Small intestine (tissue), 7 donors: ENCODE data around the gene SLC22A1. TPM values are rescaled to one million over a fixed set of nuclear protein-coding genes. Genes with fewer than 3 reads are reported as not detected.
"Not testable (repeated sequence)": the region's sequence is repeated elsewhere in the genome, so short reads cannot be mapped to it uniquely, and the experiment has no call there.

Experiments
- DNase-seq, 2 donors: peaks; one replicate each; pipeline versions ENCODE4 v3.0.0 to v3.0.0-alpha.2; 2013
- FAIRE-seq: peaks from 2 replicates; lab custom pipeline; 2012; peaks lifted over from hg19 to GRCh38; lab: Jason Lieb, UNC
- H3K27ac ChIP-seq, 3 donors: one replicate each; pipeline ENCODE4 v1.5.1; 2013; ENCODE audit warnings: low read length in 2 of 3, mild to moderate bottlenecking in 2 of 3, control low read depth in 1 of 3, inconsistent platforms in 1 of 3, low read depth in 1 of 3, moderate library complexity in 1 of 3
- H3K27me3 ChIP-seq, 3 donors: one replicate each; pipeline ENCODE4 v1.6.1; 2013; ENCODE audit warnings: low read length in 3 of 3, inconsistent platforms in 1 of 3; ENCODE audit not compliant: control insufficient read depth in 3 of 3, insufficient read depth in 3 of 3
- H3K36me3 ChIP-seq, 3 donors: one replicate each; pipeline ENCODE4 v1.6.1; 2013; ENCODE audit warnings: low read length in 3 of 3, inconsistent platforms in 1 of 3, low read depth in 1 of 3, mild to moderate bottlenecking in 1 of 3, moderate library complexity in 1 of 3; ENCODE audit not compliant: control insufficient read depth in 3 of 3, insufficient read depth in 2 of 3
- H3K4me1 ChIP-seq, 3 donors: one replicate each; pipeline ENCODE4 v1.6.1; 2013; ENCODE audit warnings: low read length in 2 of 3, inconsistent platforms in 1 of 3, low read depth in 1 of 3, mild to moderate bottlenecking in 1 of 3, moderate library complexity in 1 of 3; ENCODE audit not compliant: control insufficient read depth in 3 of 3, insufficient read depth in 2 of 3
- H3K4me3 ChIP-seq, 3 donors: one replicate each; pipeline ENCODE4 v1.5.1; 2013; ENCODE audit warnings: low read length in 3 of 3, control low read depth in 1 of 3, inconsistent platforms in 1 of 3, low read depth in 1 of 3, mild to moderate bottlenecking in 1 of 3, moderate library complexity in 1 of 3
- H3K9me3 ChIP-seq, 2 donors: one replicate each; pipeline ENCODE4 v1.6.1; 2013; ENCODE audit warnings: low read depth in 1 of 2, low read length in 1 of 2; ENCODE audit not compliant: control insufficient read depth in 2 of 2, insufficient read depth in 1 of 2
- WGBS, 3 donors: extraction: QIAGEN DNeasy Blood & Tissue Kit; methylation state at CpG; one replicate each; pipeline ENCODE4 v1.1.7; 2013; 5-methylcytosine and 5-hydroxymethylcytosine counted together
- polyA plus RNA-seq, 4 donors: library from polyadenylated mRNA; stranded (reverse) in 3 of 4; unstranded in 1 of 4; fragments of 200-250 nt in 3 of 4; fragments of 120-200 nt in 1 of 4; gene quantifications; one replicate each; pipeline versions ENCODE4 v1.2.1 to v1.2.3, GENCODE V29; 2013
- donor health status: healthy with polysubstance abuse.
- donor health status: control.
- donor health status: control.
- donor health status: Bipolar disorder and iron deficiency.
- donor health status: healthy.

Gene SLC22A1
- polyA plus RNA-seq, 4 donors, result 0.21 to 0.89 (median 0.55) TPM; not detected in 1

GRCh38 chr6:160110586-160111123 is 11.0 kb upstream of the SLC22A1 start:
- Histone ChIP-seq H3K27ac (no peak overlapping the region), H3K4me3 (no peak overlapping the region), H3K27me3 (no peaks in the 10 kb centered on the region), H3K9me3 (no peaks in the 10 kb centered on the region), H3K4me1 (no peaks in the 10 kb centered on the region), H3K36me3 (peaks cover 4 to 25% (median 6%) of the 10 kb centered on the region in 3 donors)
- DNase-seq (no peak), FAIRE-seq (no peak)

- Histone ChIP-seq H3K4me1 (no peaks in the 10 kb centered on the region), H3K4me3 (no peak overlapping the region), H3K9me3 (peaks cover 0 to 4% of the 10 kb centered on the region in 2 donors), H3K36me3 (peaks cover 2 to 30% (median 2%) of the 10 kb centered on the region in 3 donors), H3K27me3 (no peaks in the 10 kb centered on the region), H3K27ac (no peak overlapping the region)
- FAIRE-seq, result no peak
- DNase-seq, result no peak
- 85 to 95% (median 90%) methylated on average over 4 of the region's 4 CpGs for WGBS, 3 donors
Observed at GRCh38 chr6:160111806-160112205, 9.8 kb upstream of the SLC22A1 start.

GRCh38 chr6:160112628-160113299 is 8.9 kb upstream of the SLC22A1 start:
- WGBS, 3 donors, result 92 to 96% (median 93%) methylated on average over 6 of the region's 6 CpGs
- H3K36me3 ChIP-seq, result peaks cover 2 to 36% (median 2%) of the 10 kb centered on the region in 3 donors
- H3K27ac ChIP-seq, result no peak overlapping the region
- H3K4me1 ChIP-seq, result no peaks in the 10 kb centered on the region
- H3K27me3 ChIP-seq, result no peaks in the 10 kb centered on the region
- FAIRE-seq (no peak), DNase-seq (no peak)
- H3K4me3 ChIP-seq, result no peak overlapping the region
- H3K9me3 ChIP-seq, result peaks cover 0 to 14% of the 10 kb centered on the region in 2 donors

- not testable (repeated sequence) for H3K4me3 ChIP-seq, H3K27me3 ChIP-seq, H3K4me1 ChIP-seq, FAIRE-seq, DNase-seq, H3K27ac ChIP-seq
- H3K9me3 ChIP-seq, result peaks cover 0 to 23% of the 10 kb centered on the region in 2 donors
- WGBS, 3 donors, result 97 to 99% (median 99%) methylated on average over 23 to 29 of the region's 29 CpGs
- peaks cover 0 to 40% (median 0%) of the 10 kb centered on the region in 3 donors for H3K36me3 ChIP-seq
Observed at GRCh38 chr6:160114536-160114935, 7.1 kb upstream of the SLC22A1 start.

GRCh38 chr6:160115421-160115820 is 6.2 kb upstream of the SLC22A1 start:
- WGBS, 3 donors, result 94 to 100% (median 98%) methylated on average over 3 of the region's 3 CpGs

GRCh38 chr6:160116411-160116810 is 5.2 kb upstream of the SLC22A1 start:
- FAIRE-seq (no peak), DNase-seq (no peak)
- Histone ChIP-seq H3K36me3 (peaks cover 0 to 36% (median 0%) of the 10 kb centered on the region in 3 donors), H3K4me3 (no peak overlapping the region), H3K27ac (no peak overlapping the region), H3K27me3 (no peaks in the 10 kb centered on the region), H3K4me1 (peaks cover 0 to 4% (median 0%) of the 10 kb centered on the region in 3 donors), H3K9me3 (peaks cover 0 to 23% of the 10 kb centered on the region in 2 donors)
- 93 to 100% (median 93%) methylated on average over 1 to 2 of the region's 2 CpGs for WGBS, 3 donors

More at GRCh38 chr6:160115421-160115820, 6.2 kb upstream of the SLC22A1 start:
- FAIRE-seq, result no peak
- Histone ChIP-seq H3K27me3 (no peaks in the 10 kb centered on the region), H3K4me1 (peaks cover 0 to 4% (median 0%) of the 10 kb centered on the region in 3 donors), H3K9me3 (peaks cover 0 to 23% of the 10 kb centered on the region in 2 donors), H3K27ac (no peak overlapping the region), H3K36me3 (peaks cover 0 to 36% (median 0%) of the 10 kb centered on the region in 3 donors), H3K4me3 (no peak overlapping the region)
- no peak for DNase-seq

- Histone ChIP-seq H3K4me1 (peaks cover 0 to 4% (median 0%) of the 10 kb centered on the region in 3 donors), H3K27ac (no peak overlapping the region), H3K36me3 (peaks cover 0 to 40% (median 0%) of the 10 kb centered on the region in 3 donors), H3K27me3 (no peaks in the 10 kb centered on the region), H3K9me3 (peaks cover 0 to 23% of the 10 kb centered on the region in 2 donors), H3K4me3 (no peak overlapping the region)
- no peak for FAIRE-seq
- no peak for DNase-seq
- 94 to 97% (median 94%) methylated on average over 6 of the region's 6 CpGs for WGBS, 3 donors
Observed at GRCh38 chr6:160117137-160117536, 4.5 kb upstream of the SLC22A1 start.

GRCh38 chr6:160118620-160119229 is 2.9 kb upstream of the SLC22A1 start:
- 79 to 86% (median 81%) methylated on average over 5 of the region's 5 CpGs for WGBS, 3 donors
- no peak overlapping the region for H3K27ac ChIP-seq

More at GRCh38 chr6:160118620-160119229, 2.9 kb upstream of the SLC22A1 start:
- Histone ChIP-seq H3K9me3 (peaks cover 0 to 23% of the 10 kb centered on the region in 2 donors), H3K4me1 (peaks cover 0 to 4% (median 0%) of the 10 kb centered on the region in 3 donors), H3K36me3 (peaks cover 0 to 48% (median 0%) of the 10 kb centered on the region in 3 donors), H3K27me3 (no peaks in the 10 kb centered on the region), H3K4me3 (no peak overlapping the region)
- no peak for FAIRE-seq
- no peak for DNase-seq
